ENCODE results near the gene MRPL11. TPM values are rescaled to one million over a fixed set of nuclear protein-coding genes. Genes with fewer than 3 reads are reported as not detected.
"Not testable (repeated sequence)": the region's sequence is repeated elsewhere in the genome, so short reads cannot be mapped to it uniquely, and the experiment has no call there.

Gene MRPL11
- polyA plus RNA-seq, 1 donor = 45.9 TPM

- DNase-seq = peak; percentile 34
Observed at GRCh38 chr11:66467034-66467659, 28.5 kb upstream of the MRPL11 start.

- peak; percentile 93 for DNase-seq
Observed at GRCh38 chr11:66466225-66467033, 27.8 kb upstream of the MRPL11 start, which contains the start of gene PELI3. Gene PELI3 (plus strand): TSS chr11:66466905. CDS start chr11:66468129, 1,224 bp downstream.

GRCh38 chr11:66465373-66466224, 27.0 kb upstream of the MRPL11 start:
- no peak for DNase-seq

- DNase-seq = no peak
Observed at GRCh38 chr11:66464916-66465315, 26.3 kb upstream of the MRPL11 start.

GRCh38 chr11:66464116-66464515, 25.5 kb upstream of the MRPL11 start:
- not testable (repeated sequence) for DNase-seq

GRCh38 chr11:66462911-66463310, 24.3 kb upstream of the MRPL11 start:
- no peak for DNase-seq

GRCh38 chr11:66462010-66462409, 23.4 kb upstream of the MRPL11 start:
- no peak for DNase-seq

- no peak for DNase-seq
Observed at GRCh38 chr11:66459138-66459778, 20.6 kb upstream of the MRPL11 start.

GRCh38 chr11:66457826-66458225, 19.2 kb upstream of the MRPL11 start:
- DNase-seq = no peak

GRCh38 chr11:66454828-66455227, 16.2 kb upstream of the MRPL11 start:
- no peak for DNase-seq

GRCh38 chr11:66454247-66454646, 15.6 kb upstream of the MRPL11 start:
- DNase-seq = no peak

GRCh38 chr11:66451663-66452062, 13.0 kb upstream of the MRPL11 start:
- DNase-seq = no peak

- no peak for DNase-seq
Observed at GRCh38 chr11:66450560-66450959, 11.9 kb upstream of the MRPL11 start.

- no peak for DNase-seq
Observed at GRCh38 chr11:66448523-66448922, 9.9 kb upstream of the MRPL11 start.

GRCh38 chr11:66447012-66447411, 8.4 kb upstream of the MRPL11 start:
- DNase-seq = no peak

GRCh38 chr11:66443602-66444001, 5.0 kb upstream of the MRPL11 start:
- DNase-seq = no peak

- not testable (repeated sequence) for DNase-seq
Observed at GRCh38 chr11:66440940-66441282, 2.3 kb upstream of the MRPL11 start.

GRCh38 chr11:66440101-66440939, 1.7 kb upstream of the MRPL11 start:
- DNase-seq = not testable (repeated sequence)

GRCh38 chr11:66437979-66438503, 607 bp downstream of the MRPL11 start:
- no peak for DNase-seq

GRCh38 chr11:66432597-66432996, 6.1 kb downstream of the MRPL11 start:
- DNase-seq = no peak

GRCh38 chr11:66431871-66432329, 6.7 kb downstream of the MRPL11 start:
- DNase-seq = not testable (repeated sequence)
